DMS53 treated with DMSO at 0.1 percent for 48 hours (cell line): ENCODE data around the gene RAB6A.

Experiments used
- DNase-seq: peaks from one replicate; lab custom pipeline; 2025; ENCODE audit not compliant: unreplicated experiment; lab: John Stamatoyannopoulos, UW

RAB6A gene

DNA sequence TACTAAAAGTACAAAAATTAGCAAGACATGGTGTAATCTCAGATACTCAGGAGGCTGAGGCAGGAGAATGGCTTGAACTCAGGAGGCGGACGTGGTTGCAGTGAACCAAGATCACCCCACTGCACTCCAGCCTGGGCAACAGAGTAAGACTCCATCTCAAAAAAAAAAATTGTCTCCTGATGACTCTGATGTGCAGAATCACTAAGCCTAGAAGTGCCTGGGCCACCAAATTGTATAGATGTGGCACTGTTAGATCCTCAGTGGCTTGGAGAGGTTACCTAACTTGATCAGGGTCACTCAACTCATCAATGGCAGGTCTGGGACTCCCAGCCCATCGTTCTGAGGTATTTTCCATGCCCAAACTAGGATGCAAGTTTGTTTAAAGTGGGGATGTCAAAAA lies 103.9 kb downstream of the RAB6A start:
- DNase-seq = no peak

DNA sequence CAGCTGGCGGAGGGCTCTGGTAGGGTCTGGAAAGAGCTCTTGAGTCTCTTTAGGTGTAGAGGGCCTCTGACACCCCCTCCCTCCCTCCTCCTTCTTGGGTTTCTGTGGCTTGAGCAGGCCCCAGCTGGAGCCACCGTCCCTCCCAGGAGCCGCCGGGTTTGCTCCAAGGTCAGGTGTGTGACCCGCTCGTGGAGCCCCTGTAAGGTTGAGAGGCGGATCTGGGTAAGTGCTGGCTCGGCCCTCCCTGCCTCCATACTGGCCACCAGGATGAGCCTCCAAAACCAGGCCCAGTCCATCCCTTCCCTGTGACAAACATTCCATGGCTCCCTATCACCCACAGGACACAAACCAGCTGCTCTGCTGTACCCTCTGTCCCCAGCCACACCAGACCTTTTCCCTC lies 105.2 kb downstream of the RAB6A start:
- no peak for DNase-seq

DNA sequence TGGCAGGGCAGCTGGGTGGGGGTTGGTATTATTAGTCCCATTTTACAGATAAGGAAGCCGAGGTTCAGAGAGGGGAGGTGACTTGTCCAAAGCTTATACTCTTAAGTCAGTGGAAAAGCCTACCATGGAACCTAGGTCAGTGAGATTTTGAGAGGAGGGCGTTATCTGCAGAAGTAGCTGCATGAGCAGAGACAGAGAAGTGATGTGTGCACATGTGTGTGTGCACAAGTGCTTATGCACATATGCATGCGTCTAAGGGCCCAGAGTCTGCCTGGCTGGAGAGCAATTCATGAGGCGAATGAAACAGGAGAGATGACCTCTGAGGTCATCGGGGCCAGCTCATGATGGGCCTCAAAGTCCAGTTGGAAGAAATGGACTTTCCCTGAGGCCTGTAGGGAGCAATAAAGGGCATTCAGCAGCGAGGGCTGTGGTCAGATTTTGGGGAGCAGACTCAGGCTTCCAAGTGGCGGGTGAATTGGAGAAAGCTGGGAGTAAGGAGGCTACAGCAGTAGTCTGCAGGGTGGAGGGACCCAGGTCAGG lies 106.3 kb downstream of the RAB6A start:
- no peak for DNase-seq

GRCh38 chr11:73653996-73654395 lies 106.9 kb downstream of the RAB6A start:
- no peak for DNase-seq

GRCh38 chr11:73652856-73653559 lies 107.9 kb downstream of the RAB6A start:
- peak; percentile 36 for DNase-seq

- no peak for DNase-seq
These were observed 108.7 kb downstream of the RAB6A start for GRCh38 chr11:73652046-73652730.

- DNase-seq = no peak
These were observed 109.2 kb downstream of the RAB6A start for GRCh38 chr11:73651661-73652045.

- DNase-seq = no peak
These were observed 109.6 kb downstream of the RAB6A start for GRCh38 chr11:73651252-73651651.

DNA sequence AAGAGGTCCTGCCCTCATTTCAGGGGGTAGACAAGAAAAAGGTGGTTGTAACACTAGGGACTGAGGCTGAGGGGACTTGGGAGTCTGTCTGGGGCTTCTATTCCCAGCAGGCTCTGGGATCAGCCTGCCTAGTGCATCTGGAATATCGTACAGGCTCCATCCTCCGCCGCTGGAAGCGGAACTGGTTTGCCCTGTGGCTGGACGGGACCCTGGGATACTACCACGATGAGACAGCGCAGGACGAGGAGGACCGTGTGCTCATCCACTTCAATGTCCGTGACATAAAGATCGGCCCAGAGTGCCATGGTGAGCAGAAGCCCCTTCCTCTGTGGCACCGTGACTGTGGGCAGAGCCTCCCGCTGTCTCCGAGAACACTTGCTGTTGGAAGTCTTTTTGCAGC lies 110.5 kb downstream of the RAB6A start:
- DNase-seq = no peak

- DNase-seq = no peak
These were observed 111.7 kb downstream of the RAB6A start for GRCh38 chr11:73649206-73649605.

DNA sequence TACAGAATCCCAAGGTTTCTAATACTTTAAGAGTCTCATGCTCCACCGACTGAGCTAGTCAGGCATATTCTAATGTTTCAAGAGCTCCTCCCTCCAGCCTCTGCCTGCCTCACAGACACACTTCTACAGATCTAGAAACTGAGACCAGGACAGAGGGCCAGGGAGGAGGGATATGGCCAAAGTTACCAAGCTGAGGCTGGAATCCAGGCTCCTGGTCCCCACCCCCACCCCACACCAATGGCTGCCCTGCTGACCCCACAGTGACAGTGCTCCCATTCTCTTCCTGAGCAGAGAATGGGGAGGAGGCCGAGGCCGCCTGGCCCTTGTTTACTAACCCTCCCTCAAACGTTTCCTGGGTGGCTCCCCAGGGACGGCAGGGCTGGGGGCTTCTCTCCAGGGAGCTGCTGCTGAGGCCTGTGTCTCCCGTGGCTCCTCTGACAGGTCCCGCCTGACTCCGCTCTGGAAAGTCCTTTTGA lies 112.3 kb downstream of the RAB6A start:
- no peak for DNase-seq

GRCh38 chr11:73648121-73648520 lies 112.8 kb downstream of the RAB6A start:
- no peak for DNase-seq

- peak; percentile 100 for DNase-seq
These were observed 113.3 kb downstream of the RAB6A start for GRCh38 chr11:73647459-73648100.

GRCh38 chr11:73645972-73646631 lies 114.8 kb downstream of the RAB6A start, which contains the start of gene PLEKHB1:
TSS of gene PLEKHB1 (plus strand) at chr11:73646581. CDS start at chr11:73646609, 28 bp downstream.
- DNase-seq = no peak

- DNase-seq = no peak
These were observed 115.5 kb downstream of the RAB6A start for GRCh38 chr11:73645121-73645969.

DNA sequence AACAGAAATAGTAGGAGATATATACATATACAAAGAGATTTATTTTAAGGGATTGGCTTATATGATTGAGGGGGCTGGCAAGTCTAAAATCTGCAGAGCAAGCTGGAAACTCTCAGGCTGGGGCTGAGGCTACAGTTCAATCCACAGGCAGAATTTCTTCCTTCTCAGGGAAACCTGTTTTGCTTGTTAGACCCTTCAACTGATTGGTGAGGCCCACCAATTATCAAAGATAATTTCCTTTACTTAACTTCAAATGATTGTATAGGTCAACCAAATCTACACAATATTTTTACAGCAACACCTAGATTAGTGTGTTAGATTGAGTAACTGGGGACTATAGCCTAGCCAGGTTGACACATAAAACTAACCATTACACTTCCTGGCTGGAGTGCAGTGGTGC lies 119.2 kb downstream of the RAB6A start:
- DNase-seq = no peak

DNA sequence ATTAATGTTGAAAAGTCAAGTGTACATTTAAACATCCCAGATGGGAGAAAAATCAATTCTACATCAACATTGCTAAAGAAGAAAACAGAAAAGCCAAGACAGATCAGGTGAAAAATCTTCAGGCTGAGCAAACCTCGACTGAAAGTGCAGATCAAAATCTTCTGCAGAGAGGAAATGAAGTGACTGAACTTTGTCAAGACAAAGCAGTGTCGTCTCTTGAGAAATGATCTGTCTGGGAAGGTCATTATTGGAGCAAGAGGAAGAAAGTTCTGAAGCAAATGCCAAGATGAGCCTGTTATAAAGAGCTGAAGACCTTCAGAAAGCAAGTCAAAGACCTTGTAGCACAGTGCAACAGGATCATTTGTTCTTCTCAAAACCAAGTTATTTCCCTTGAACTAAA lies 120.3 kb downstream of the RAB6A start:
- DNase-seq = no peak

DNA sequence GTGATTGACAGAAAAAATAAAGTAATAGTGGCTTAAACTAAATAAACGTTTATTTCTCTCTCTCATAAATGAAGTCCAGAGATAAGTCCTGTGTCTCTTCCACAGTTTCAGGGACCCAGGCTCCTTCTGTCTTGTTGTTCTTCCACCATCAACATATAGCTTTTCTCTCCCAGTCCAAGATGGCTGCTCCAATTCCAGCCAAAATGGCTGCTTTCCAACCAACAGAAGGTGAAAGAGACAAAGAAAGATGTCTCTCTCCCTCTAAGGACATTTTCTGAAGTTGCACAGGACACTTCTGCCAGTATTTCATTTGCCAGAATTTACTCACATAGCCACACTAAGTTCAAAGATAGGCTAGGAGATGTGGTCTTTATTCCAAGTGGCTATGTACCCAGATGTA lies 123.9 kb downstream of the RAB6A start:
- no peak for DNase-seq

GRCh38 chr11:73636249-73636648 lies 124.6 kb downstream of the RAB6A start:
- no peak for DNase-seq

- DNase-seq = no peak
These were observed 125.2 kb downstream of the RAB6A start for GRCh38 chr11:73635721-73636120.
